PFSK-1 (cell line): ENCODE data around the gene MPEG1.

Source experiments
- FOXP2 ChIP-seq: optimal IDR thresholded peaks from 2 replicates; pipeline ENCODE3; 2011; ENCODE audit warnings: borderline replicate concordance, control low read depth, inconsistent platforms; ENCODE audit not compliant: insufficient read depth; ENCODE audit errors: extremely low read length, extremely low read depth
- POLR2AphosphoS5 ChIP-seq: IDR thresholded peaks from 2 replicates; pipeline ENCODE4 v1.6.1; 2012; ENCODE audit warnings: low read depth, mild to moderate bottlenecking, control low read depth, low read length, moderate library complexity
- REST ChIP-seq, 2 experiments: IDR thresholded peaks; 2 replicates each; pipeline versions ENCODE4 v1.6.1 to v1.8.0; 2011 to 2012; ENCODE audit warnings: low read depth in 2 of 2, low read length in 2 of 2, control low read depth in 1 of 2, inconsistent platforms in 1 of 2, mild to moderate bottlenecking in 1 of 2, moderate library complexity in 1 of 2; ENCODE audit not compliant: insufficient read depth in 1 of 2
- SIN3A ChIP-seq: IDR thresholded peaks from 2 replicates; pipeline ENCODE4 v1.6.1; 2012; ENCODE audit warnings: mild to moderate bottlenecking, low read length, moderate library complexity, borderline replicate concordance; ENCODE audit not compliant: insufficient read depth
- TAF1 ChIP-seq: IDR thresholded peaks from 2 replicates; pipeline ENCODE4 v1.6.1; 2012; ENCODE audit warnings: low read length, control low read depth, borderline replicate concordance; ENCODE audit not compliant: insufficient read depth

MPEG1 gene

GRCh38 chr11:59205648-59206047 lies 7.1 kb downstream of the MPEG1 start:
- TF ChIP-seq TAF1 (no peak), SIN3A (no peak), FOXP2 (no peak), POLR2AphosphoS5 (no peak), REST (IDR thresholded peaks at IDR 0.05; ENCODE audit: insufficient read depth in 1 of 2, low read depth in 2 of 2, low read length in 2 of 2) (no peak)

GRCh38 chr11:59204746-59205145 lies 8.0 kb downstream of the MPEG1 start:
- no peak for TF ChIP-seq REST (IDR thresholded peaks at IDR 0.05; ENCODE audit: insufficient read depth in 1 of 2, low read depth in 2 of 2, low read length in 2 of 2)
- no peak for TF ChIP-seq FOXP2
- TF ChIP-seq POLR2AphosphoS5 = no peak
- TF ChIP-seq SIN3A = no peak
- TF ChIP-seq TAF1 = no peak

GRCh38 chr11:59201353-59201752 lies 11.4 kb downstream of the MPEG1 start:
- no peak for TF ChIP-seq POLR2AphosphoS5
- TF ChIP-seq TAF1 = no peak
- no peak for TF ChIP-seq SIN3A
- TF ChIP-seq REST (IDR thresholded peaks at IDR 0.05; ENCODE audit: insufficient read depth in 1 of 2, low read depth in 2 of 2, low read length in 2 of 2) = no peak
- no peak for TF ChIP-seq FOXP2

GRCh38 chr11:59200423-59200746 lies 12.3 kb downstream of the MPEG1 start:
- TF ChIP-seq SIN3A (no peak), FOXP2 (no peak), TAF1 (no peak), REST (IDR thresholded peaks at IDR 0.05; ENCODE audit: insufficient read depth in 1 of 2, low read depth in 2 of 2, low read length in 2 of 2) (no peak), POLR2AphosphoS5 (no peak)

- TF ChIP-seq FOXP2 (no peak), TAF1 (no peak), SIN3A (no peak), POLR2AphosphoS5 (no peak), REST (IDR thresholded peaks at IDR 0.05; ENCODE audit: insufficient read depth in 1 of 2, low read depth in 2 of 2, low read length in 2 of 2) (no peak)
These were observed 12.9 kb downstream of the MPEG1 start for GRCh38 chr11:59199546-59200422.
